AG09319 (cell line): ENCODE results near the gene PCSK5.
"Not testable (repeated sequence)": the region's sequence is repeated elsewhere in the genome, so short reads cannot be mapped to it uniquely, and the experiment has no call there.

Experiments
- DNase-seq: peaks from one replicate; pipeline ENCODE4 v3.0.0-alpha.2; 2010; ENCODE audit warnings: low read depth; ENCODE audit errors: extremely low read depth
- TF ChIP-seq, protein P1 (sequence below): IDR thresholded peaks from 2 replicates; pipeline ENCODE4 v1.5.1; 2011; ENCODE audit warnings: low read depth, mild to moderate bottlenecking, inconsistent platforms, low read length, moderate library complexity

Gene PCSK5

DNA sequence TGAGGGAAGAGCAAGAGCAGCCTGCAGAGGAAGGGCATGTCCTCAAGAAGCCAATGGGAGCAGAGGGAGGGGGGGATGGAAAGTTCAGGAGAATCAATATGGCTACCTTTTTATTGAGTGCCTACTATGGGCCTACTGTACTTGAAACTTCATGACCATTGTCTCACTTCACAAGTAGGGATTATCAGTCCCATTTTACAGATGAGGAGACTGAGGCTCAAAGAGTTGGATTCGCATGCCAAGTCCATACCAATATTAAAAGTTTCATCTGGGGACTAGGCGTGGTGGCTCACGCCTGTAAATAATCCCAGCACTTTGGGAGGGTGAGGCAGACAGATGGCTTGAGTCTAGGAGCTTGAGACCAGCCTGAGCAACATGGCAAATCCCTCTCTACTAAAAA lies 463.7 kb downstream of the PCSK5 start:
- TF ChIP-seq, protein P1, sequence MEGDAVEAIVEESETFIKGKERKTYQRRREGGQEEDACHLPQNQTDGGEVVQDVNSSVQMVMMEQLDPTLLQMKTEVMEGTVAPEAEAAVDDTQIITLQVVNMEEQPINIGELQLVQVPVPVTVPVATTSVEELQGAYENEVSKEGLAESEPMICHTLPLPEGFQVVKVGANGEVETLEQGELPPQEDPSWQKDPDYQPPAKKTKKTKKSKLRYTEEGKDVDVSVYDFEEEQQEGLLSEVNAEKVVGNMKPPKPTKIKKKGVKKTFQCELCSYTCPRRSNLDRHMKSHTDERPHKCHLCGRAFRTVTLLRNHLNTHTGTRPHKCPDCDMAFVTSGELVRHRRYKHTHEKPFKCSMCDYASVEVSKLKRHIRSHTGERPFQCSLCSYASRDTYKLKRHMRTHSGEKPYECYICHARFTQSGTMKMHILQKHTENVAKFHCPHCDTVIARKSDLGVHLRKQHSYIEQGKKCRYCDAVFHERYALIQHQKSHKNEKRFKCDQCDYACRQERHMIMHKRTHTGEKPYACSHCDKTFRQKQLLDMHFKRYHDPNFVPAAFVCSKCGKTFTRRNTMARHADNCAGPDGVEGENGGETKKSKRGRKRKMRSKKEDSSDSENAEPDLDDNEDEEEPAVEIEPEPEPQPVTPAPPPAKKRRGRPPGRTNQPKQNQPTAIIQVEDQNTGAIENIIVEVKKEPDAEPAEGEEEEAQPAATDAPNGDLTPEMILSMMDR: no peak
- DNase-seq: no peak

DNA sequence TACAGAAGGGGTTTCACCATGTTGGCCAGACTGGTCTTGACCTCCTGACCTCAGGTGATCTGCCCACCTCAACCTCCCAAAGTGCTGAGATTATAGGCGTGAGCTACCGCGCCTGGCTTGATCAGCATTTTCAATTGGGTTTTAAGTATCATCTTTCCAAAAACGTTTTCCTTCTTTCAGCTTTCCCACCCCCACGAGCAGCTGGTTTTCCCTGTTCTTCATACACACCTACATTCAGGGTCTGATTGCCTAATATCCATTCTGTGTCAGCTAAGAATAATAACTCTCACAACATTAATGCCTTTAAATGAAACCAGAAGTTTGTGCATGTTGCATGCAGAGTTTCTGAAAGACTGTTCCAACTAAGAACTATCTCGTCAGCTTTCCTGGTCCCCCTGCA lies 465.4 kb downstream of the PCSK5 start:
- TF ChIP-seq, protein P1: no peak
- DNase-seq: no peak

DNA sequence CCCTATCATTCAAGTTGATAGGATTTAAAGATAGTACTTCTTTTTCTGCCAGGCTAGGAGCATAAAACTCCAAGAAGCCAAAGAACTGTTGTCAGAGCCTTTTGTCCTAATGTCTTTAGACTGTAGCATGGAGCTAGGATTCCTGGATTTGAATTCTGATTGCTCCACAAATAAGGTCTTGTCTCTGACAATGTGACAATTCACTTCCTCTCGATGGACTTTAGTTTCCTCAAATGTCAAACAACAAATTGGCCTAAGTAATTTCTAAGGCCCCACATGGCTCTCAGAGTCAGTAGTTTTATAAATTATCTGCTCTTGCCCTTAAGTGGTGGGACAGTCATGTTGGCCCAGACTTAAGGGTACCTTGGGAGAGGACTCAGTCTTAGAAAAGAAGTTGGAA lies 467.1 kb downstream of the PCSK5 start:
- TF ChIP-seq, protein P1: no peak

DNA sequence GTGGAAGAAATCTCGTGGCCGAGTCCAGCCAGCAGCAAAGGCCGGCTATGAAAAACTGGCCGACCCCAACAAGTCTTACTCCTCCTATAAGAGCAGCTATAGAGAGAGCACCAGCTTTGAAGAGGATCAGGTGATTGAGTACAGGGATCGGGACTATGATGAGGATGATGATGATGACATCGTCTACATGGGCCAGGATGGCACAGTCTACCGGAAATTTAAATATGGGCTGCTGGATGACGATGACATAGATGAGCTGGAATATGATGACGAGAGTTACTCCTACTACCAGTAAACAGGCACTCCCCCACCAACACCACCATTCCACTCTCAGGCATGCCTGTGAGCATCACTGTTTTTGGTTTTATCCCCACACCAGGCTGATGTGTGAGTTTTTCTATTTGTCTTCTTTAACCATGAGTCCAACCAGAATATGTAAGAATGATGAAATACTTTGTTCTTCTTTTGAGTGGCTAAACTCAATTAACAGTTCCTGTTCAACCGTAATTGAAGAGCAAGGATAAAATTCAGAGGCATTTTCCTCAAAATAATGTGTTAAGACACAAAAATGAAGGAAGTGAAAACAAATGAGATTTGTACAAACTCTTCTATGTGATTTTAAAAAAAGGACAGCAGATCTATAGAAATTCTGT lies 468.3 kb downstream of the PCSK5 start:
- DNase-seq: no peak
- TF ChIP-seq, protein P1: no peak

More for the DNA sequence above, 467.1 kb downstream of the PCSK5 start:
- no peak for DNase-seq

DNA sequence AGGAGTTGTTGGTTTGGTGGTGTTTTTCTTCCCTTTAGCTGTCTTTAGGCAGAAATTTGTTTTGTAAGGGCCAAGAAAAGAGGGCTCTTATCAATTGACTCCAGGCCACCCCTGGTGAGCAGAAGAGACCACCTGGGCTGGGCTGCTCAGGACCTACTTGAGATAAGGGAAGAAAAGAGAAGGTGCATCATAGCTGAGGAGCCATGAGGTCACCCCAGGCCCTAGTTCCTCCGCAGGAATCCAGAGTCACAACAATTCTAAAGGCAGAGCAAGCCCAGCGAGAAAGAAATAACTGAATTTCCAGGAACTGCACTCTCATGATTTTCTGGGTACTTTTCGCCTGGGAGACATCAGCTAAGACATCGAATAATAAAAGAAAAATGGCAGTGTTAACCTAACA lies 468.9 kb downstream of the PCSK5 start:
- TF ChIP-seq, protein P1: no peak
- no peak for DNase-seq

DNA sequence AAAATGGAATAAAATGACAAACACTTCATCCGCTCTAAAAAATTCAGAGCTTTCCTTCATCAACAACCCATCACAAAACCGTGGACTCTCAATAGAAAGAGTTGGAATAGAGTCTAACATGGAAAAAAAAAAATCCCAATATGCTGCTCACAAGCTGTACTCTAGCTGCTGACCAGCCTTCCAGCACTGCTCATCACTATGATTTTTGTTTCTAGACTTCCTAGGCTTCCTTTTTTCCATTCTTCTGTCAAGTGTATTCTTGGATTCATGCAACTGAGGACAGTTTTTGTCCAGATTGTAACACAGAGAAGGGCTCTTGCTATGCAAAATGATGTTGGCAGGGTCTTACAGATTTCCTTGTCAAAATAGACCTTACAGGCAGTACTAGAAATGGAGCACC lies 469.3 kb downstream of the PCSK5 start:
- TF ChIP-seq, protein P1: no peak
- DNase-seq: no peak

DNA sequence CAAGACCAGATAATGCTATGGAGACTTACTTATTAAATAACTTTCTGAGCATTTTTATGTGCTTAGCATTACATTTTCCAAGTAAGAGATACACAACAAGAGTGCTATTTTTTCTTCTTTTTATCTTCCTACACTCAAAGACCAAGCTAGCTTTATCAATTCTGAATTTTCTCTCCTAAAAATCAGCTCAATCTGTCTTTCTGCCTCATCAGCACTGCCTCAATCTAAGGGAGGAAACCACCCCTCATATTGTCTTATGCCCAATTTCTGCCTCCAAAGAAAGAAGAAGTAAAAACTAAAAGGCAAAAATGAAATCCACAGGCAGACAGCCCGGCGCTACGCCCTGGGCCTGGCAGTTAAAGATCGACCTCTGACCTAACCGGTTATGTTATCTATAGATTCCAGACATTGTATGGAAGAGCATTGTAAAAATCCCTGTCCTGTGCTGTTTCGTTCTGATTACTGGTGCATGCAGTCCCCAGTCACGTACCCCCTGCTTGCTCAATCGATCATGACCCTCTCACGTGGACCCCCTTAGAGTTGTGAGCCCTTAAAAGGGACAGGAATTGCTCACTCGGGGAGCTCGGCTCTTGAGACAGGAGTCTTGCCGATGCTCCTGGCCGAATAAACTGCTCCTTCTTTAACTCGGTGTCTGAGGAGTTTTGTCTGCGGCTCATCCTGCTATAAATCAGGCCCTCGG lies 472.0 kb downstream of the PCSK5 start:
- DNase-seq: not testable (repeated sequence)

DNA sequence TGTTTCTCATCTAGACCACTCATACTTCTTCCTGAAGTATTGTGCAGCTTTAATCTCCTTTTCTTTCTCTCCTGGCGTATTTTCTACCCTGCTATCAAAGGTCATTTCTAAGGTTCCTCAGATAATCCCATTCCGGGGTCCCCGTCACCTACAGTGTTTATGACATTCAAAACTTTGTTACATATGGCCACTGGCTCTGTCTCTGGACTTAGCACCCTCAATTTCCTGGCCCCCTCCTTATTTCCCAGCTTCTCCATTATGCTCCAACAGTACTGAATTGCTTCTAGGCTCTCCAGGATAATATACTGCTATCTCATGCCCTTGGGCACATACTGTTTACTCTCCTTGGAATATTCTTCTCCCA lies 472.5 kb downstream of the PCSK5 start:
- TF ChIP-seq, protein P1: no peak
- DNase-seq: no peak
